SIG-M5 (cell line): ENCODE results near the gene PON3.

Experiments
- DNase-seq: peaks from one replicate; lab custom pipeline; 2025; lab: John Stamatoyannopoulos, UW

PON3 gene

GRCh38 chr7:95396136-95397032 is at the start of gene PON3:
TSS of gene PON3 (minus strand) at chr7:95396375. CDS start at chr7:95396350, 25 bp downstream.
- no peak for DNase-seq

GRCh38 chr7:95444796-95445195 is 48.6 kb upstream of the PON3 start:
- DNase-seq, result no peak

- no peak for DNase-seq
Observed at GRCh38 chr7:95441042-95441823, 45.1 kb upstream of the PON3 start.

- no peak for DNase-seq
Observed at GRCh38 chr7:95440394-95441038, 44.3 kb upstream of the PON3 start.

GRCh38 chr7:95436407-95436806 is 40.2 kb upstream of the PON3 start:
- DNase-seq, result no peak

GRCh38 chr7:95435422-95435780 is 39.2 kb upstream of the PON3 start:
- no peak for DNase-seq

GRCh38 chr7:95434557-95435421 is 38.6 kb upstream of the PON3 start, which contains the start of gene PON2:
TSS of gene PON2 (minus strand) at chr7:95435028. CDS start at chr7:95434951, 77 bp downstream.
- DNase-seq, result no peak

- no peak for DNase-seq
Observed at GRCh38 chr7:95433952-95434556, 37.9 kb upstream of the PON3 start.

- DNase-seq, result no peak
Observed at GRCh38 chr7:95433129-95433528, 37.0 kb upstream of the PON3 start.

DNA sequence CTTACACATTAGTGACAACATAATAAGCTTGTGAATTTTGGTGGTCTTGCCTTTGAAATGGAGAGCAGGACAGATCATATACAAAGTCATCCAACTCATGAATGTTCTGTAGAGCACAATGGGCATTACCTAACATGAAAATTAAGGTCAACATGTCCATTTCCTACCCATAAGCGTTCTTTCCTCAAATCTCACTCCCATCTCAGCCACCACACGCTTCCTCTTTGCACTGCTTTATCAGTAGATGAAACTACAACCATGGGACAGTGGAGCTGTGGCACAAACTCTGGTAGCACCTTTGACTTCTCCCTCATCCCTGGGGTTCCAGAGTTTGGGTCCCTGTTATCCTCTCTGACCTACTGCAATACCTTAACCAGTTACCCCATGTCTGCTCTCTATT is 36.4 kb upstream of the PON3 start:
- no peak for DNase-seq

DNA sequence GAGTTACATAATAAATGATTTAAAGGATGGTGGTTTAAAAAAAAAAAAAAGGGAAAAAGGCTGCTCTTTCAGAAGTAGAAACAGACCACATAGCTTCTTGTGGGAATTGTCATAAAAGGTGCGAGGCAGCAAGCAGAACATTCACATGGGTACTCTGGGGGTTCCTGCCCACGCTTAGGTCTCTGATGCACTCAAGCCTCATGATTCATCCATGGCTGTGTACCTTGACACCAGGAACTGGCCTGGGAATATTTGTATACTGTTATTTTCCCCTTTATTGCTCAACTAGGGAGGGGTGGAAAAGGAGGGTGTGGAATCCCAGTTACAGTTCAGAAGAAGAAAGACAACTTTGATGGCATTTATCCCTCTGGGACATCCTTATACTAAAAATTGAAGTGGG is 34.7 kb upstream of the PON3 start:
- no peak for DNase-seq

DNA sequence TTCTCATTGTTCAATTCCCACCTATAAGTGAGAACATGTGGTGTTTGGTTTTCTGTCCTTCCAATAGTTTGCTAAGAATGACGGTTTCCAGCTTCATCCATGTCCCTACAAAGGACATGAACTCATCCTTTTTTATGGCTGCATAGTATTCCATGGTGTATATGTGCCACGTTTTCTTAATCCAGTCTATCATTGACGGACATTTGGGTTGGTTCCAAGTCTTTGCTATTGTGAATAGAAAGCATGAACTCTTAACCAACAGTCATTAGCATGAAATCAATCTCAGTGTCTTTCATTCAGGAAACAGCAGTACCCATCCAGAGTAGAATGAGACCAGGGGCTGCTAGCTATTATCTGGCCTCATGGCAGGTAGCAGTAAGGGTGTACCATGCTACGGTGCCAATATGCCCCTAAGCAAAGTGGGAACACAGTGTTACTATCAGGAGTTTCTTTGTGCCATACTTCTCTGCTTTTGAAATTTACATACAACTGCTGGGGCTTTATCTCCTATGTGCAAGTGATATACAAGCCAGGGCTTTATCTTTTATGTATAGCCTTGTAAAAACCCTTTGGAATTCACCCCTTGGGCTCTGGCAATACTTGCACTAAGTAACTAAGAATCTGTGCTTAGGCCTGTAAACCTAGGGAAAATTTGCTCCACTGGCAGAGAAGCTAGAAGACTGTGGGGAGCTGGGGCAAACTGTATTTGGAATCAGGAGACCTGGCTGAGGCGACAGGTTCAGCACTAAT is 33.2 kb upstream of the PON3 start:
- no peak for DNase-seq

- DNase-seq, result no peak
Observed at GRCh38 chr7:95427914-95428516, 31.8 kb upstream of the PON3 start.

GRCh38 chr7:95427166-95427565 is 31.0 kb upstream of the PON3 start:
- no peak for DNase-seq

- no peak for DNase-seq
Observed at GRCh38 chr7:95425694-95426093, 29.5 kb upstream of the PON3 start.

DNA sequence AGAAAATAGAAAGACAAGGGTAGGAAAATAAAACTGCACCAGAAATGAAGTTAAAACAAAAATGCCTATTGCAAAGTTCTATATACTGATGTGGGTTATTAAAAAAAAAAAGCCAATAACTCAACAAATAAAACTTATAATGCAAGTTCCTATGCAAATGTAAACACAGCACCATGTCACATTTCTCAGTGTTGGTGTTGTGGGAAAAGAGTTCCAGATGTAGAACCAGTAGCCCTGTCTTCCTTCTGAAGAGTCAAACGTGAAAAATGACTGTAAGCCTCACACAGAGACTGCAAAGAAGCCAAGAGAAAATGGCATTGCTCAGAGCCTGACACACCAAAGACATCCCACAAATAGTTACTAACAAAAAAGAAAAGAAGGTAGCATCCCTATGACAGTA is 28.5 kb upstream of the PON3 start:
- no peak for DNase-seq

DNA sequence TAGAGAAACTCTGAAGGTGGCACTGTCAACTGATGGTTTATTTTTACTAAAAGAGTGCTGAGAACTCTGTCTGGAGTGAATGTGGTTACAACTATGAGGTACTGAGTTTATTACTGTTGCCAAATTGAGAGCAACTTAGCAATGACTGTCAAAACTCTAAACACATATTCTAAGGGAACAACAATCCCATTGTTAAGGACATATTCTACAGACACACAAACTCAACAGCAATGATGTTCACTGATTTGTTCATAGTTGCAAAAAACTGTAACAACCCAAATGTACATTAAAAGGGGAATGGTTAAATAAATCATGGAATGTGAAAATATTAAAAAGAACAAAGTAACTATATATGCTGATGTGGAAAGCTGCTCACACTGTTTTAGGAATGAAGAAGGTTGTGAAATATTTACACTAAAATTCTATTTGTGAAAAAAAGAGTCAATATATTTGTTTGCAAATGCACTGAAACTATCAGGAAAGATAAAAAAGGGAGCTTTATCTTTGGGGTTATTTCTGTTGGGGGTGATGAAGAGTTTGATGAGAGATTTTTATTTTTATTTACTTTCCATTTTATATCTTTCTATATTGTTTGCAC is 25.8 kb upstream of the PON3 start:
- no peak for DNase-seq

DNA sequence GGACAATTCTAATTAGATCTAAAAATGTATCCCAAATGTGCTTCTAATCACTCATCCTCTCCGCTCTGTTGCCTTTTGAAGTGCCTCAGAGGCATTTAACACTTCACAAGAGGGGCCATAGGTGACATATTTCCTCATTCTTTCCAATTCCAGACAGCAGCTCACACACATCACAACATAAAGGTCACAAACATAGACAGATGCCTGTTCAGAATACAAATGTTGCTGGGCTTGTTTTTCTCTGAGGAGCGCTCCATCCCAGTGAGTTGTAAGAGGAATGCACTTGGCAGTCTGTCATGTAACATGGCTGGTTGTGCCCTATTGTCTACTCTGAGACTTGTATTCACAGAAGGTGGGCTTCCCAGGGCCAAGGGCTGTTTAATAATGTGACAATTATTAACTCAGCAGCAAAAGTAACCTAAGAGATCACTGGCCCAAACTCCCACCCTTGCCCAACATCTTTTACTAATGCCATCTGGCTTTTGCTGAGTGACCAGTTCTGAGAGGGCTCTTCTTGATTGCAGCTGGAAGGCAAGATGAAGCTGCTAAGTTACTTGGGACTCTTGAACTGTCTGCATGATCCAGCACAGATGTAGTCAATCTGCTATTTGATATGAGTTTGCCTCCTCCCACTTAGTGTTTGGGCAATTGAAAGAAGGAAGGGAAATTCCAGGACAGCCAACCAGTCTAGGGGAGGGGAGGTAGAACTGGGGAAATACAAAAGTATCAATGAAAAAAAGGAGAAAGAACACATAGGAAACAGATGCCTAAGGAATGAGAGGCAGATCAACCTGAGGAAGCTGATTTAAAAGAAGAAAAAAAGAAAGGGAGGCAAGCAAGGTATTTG is 25.0 kb upstream of the PON3 start:
- no peak for DNase-seq

DNA sequence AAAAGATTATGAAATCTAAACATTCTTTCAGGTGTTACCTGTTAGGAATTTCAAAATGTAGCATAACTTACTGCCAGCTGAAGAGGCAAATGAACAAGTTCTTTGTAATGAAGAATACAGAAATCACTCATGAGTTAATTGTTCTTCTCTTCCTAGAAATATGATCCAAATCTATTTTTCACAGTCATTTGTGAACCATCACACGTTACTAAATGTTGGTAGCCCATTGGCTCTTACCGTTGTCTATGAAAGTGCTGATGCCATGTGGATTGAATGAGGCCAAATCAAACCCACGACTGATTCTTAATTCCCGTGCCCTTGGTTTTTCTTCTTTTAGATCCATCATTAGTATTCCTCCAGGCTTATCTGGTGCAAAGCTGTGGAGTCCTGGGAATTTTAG is 15.9 kb upstream of the PON3 start:
- DNase-seq, result no peak
